Testis (tissue), 3 donors: Measurements from ENCODE around the gene IFT43. TPM values are rescaled to one million over a fixed set of nuclear protein-coding genes. Genes with fewer than 3 reads are reported as not detected.

ENCODE experiments used
- DNase-seq: peaks from one replicate; pipeline ENCODE4 v3.0.0-alpha.2; 2019
- H3K27ac ChIP-seq, 2 donors: fragments of 200-600 bp; sonication (generic); one replicate each; pipeline ENCODE4 v1.5.1; 2019
- H3K27me3 ChIP-seq: fragments of 200-600 bp; sonication (generic); one replicate; pipeline ENCODE4 v1.5.1; 2019
- H3K36me3 ChIP-seq: fragments of 200-600 bp; sonication (generic); one replicate; pipeline ENCODE4 v1.5.1; 2017; ENCODE audit warnings: low read depth; ENCODE audit errors: missing control alignments
- H3K4me1 ChIP-seq: fragments of 200-600 bp; sonication (generic); one replicate; pipeline ENCODE4 v1.5.1; 2019
- H3K4me3 ChIP-seq, 2 donors: fragments of 200-600 bp; sonication (generic); one replicate each; pipeline ENCODE4 v1.5.1; 2017 to 2019
- H3K9me3 ChIP-seq: fragments of 200-600 bp; sonication (generic); one replicate; pipeline ENCODE4 v1.5.1; 2017
- POLR2A ChIP-seq: fragments of 450-650 bp; IDR thresholded peaks from one replicate; pipeline ENCODE4 v1.6.1; 2017; ENCODE audit warnings: antibody characterized with exemption, mild to moderate bottlenecking, moderate library complexity
- WGBS, 2 donors: methylation state at CpG; one replicate each; pipeline ENCODE4 v1.1.5; 2018; 5-methylcytosine and 5-hydroxymethylcytosine counted together
- intact Hi-C: fragments of 100-400 bp; cut with DNase I; formaldehyde crosslinking; loops from one replicate; pipeline ENCODE4 v1.15.1; 2023; ENCODE audit warnings: low total_unique reads
- polyA plus RNA-seq: library from polyadenylated mRNA; stranded (reverse); fragments of 350-450 nt; fragmentation: Illumina TruSeq; extraction: RNeasy Lipid Tissue Mini Kit (QIAGEN cat#74804); gene quantifications from one replicate; pipeline ENCODE4 v1.2.3, GENCODE V29; 2014; ENCODE audit warnings: low read depth, low replicate concordance; ENCODE audit not compliant: insufficient read depth
- total RNA-seq, 2 donors: library from RNA; depleted of rRNA; stranded (reverse); fragments of >200 nt; gene quantifications; one replicate each; pipeline ENCODE4 v1.2.3, GENCODE V29; 2016
- TF ChIP-seq, protein P1 (sequence below), 3 experiments: fragments of 450-650 bp in 2 of 3; fragments of 200-600 bp in 1 of 3; sonication (generic) in 1 of 3; IDR thresholded peaks; one replicate each; pipeline ENCODE4 v1.5.1; 2016 to 2019; ENCODE audit warnings: antibody characterized with exemption in 3 of 3, mild to moderate bottlenecking in 2 of 3, moderate library complexity in 1 of 3

IFT43 gene
- total and polyA plus RNA-seq, 3 donors from 2014 or later: 55.1 to 85.4 (median 68.4) TPM

DNA sequence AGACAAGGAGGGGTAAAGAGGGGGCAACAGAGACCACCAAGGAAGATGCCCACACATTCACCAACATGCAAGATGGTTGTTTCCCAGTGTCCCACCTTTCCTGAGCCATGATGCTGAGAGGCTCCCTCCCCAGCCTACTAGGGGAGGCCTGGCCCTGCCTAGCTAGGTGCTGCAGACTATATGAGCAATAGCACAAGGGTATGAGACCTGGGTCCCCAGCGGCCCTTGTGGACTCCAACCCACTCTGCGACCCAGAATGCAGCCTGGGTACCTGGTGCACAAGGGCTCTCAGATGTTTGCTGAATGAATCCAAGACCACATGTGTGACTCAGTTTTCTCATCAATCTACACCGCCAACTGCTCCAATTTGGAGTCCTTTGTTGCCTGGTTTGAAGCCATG lies 17.7 kb upstream of the IFT43 start:
- intact Hi-C loops: no loop called here
- no peak for DNase-seq
- no peaks in the 10 kb centered on the region for H3K36me3 ChIP-seq
- no peaks in the 10 kb centered on the region for H3K9me3 ChIP-seq
- peaks cover 4% of the 10 kb centered on the region for H3K4me1 ChIP-seq
- no peak overlapping the region for H3K4me3 ChIP-seq
- H3K27me3 ChIP-seq: no peaks in the 10 kb centered on the region
- TF ChIP-seq, protein P1, sequence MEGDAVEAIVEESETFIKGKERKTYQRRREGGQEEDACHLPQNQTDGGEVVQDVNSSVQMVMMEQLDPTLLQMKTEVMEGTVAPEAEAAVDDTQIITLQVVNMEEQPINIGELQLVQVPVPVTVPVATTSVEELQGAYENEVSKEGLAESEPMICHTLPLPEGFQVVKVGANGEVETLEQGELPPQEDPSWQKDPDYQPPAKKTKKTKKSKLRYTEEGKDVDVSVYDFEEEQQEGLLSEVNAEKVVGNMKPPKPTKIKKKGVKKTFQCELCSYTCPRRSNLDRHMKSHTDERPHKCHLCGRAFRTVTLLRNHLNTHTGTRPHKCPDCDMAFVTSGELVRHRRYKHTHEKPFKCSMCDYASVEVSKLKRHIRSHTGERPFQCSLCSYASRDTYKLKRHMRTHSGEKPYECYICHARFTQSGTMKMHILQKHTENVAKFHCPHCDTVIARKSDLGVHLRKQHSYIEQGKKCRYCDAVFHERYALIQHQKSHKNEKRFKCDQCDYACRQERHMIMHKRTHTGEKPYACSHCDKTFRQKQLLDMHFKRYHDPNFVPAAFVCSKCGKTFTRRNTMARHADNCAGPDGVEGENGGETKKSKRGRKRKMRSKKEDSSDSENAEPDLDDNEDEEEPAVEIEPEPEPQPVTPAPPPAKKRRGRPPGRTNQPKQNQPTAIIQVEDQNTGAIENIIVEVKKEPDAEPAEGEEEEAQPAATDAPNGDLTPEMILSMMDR (IDR thresholded peaks at IDR 0.05): no peak
- no peak for TF ChIP-seq POLR2A
- H3K27ac ChIP-seq: peak overlapping the region in 1 of 2 donors; percentile 26
- WGBS, 2 donors: 100% methylated on average over 2 to 3 of the region's 3 CpGs

DNA sequence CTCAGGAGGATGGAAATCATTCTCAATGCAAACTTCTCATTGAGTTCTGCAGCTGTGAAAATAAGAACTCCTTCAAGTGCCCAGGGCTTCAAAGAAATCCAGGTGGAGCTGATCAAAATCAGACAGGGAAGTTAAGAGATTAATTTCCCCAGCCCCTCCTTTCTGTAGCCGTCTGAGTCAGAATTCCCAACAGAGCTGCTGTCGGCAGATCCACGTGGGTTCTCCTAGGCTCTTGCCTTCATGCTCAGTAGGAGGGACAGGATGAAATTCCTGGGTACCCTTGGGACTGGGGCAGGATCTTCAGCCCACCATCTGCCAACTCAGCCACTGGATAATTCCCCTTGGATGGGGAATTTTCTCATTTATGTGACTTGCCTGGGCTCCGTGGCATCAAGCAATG lies 17.1 kb upstream of the IFT43 start:
- TF ChIP-seq POLR2A: no peak
- TF ChIP-seq, protein P1 (IDR thresholded peaks at IDR 0.05): no peak
- peak; percentile 29 for DNase-seq
- Histone ChIP-seq H3K4me3 (no peak overlapping the region), H3K9me3 (no peaks in the 10 kb centered on the region), H3K27me3 (no peaks in the 10 kb centered on the region), H3K36me3 (no peaks in the 10 kb centered on the region), H3K4me1 (peaks cover 4% of the 10 kb centered on the region), H3K27ac (peak overlapping the region in 1 of 2 donors; percentile 26)
- intact Hi-C loops: no loop called here
- WGBS, 2 donors: 35 to 65% methylated on average over 4 of the region's 4 CpGs

DNA sequence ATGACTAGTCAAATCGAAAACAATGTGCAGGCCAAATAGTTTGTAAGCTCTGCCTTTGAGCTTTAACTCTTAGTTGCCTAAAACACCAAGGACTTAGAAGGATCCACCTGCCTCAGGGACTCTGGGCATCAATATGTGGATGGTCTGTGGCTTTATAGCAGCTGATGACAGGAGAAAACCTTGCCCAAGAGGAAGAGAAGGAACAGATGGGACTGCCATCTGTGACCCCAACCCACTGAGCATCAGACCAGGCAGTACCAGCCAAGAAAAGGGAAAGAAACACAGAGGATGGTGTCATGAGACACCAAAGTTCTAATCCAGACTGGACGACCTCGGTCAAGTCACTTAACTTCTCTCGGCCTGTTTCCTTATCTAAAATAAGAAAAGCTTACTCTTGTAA lies 16.4 kb upstream of the IFT43 start:
- WGBS, 2 donors: 64 to 66% methylated on average over 4 of the region's 4 CpGs
- Histone ChIP-seq H3K9me3 (no peaks in the 10 kb centered on the region), H3K27me3 (no peaks in the 10 kb centered on the region), H3K27ac (peak overlapping the region in 1 of 2 donors; percentile 26), H3K4me3 (no peak overlapping the region), H3K36me3 (no peaks in the 10 kb centered on the region), H3K4me1 (peaks cover 4% of the 10 kb centered on the region)
- intact Hi-C loops: no loop called here
- DNase-seq: no peak
- TF ChIP-seq, protein P1 (IDR thresholded peaks at IDR 0.05): no peak

GRCh38 chr14:75969891-75970290 lies 15.7 kb upstream of the IFT43 start:
- Histone ChIP-seq H3K9me3 (no peaks in the 10 kb centered on the region), H3K4me3 (no peak overlapping the region), H3K27ac (no peak overlapping the region), H3K4me1 (peaks cover 4% of the 10 kb centered on the region), H3K36me3 (no peaks in the 10 kb centered on the region), H3K27me3 (no peaks in the 10 kb centered on the region)
- no peak for DNase-seq
- TF ChIP-seq POLR2A: no peak
- TF ChIP-seq, protein P1 (IDR thresholded peaks at IDR 0.05): no peak
- intact Hi-C loops: loop anchor here (10.0 kb wide), 2 partner anchors 65 to 175 kb away; no protein-coding TSS in a partner anchor
- 75 to 80% methylated on average over 8 of the region's 8 CpGs for WGBS, 2 donors

DNA sequence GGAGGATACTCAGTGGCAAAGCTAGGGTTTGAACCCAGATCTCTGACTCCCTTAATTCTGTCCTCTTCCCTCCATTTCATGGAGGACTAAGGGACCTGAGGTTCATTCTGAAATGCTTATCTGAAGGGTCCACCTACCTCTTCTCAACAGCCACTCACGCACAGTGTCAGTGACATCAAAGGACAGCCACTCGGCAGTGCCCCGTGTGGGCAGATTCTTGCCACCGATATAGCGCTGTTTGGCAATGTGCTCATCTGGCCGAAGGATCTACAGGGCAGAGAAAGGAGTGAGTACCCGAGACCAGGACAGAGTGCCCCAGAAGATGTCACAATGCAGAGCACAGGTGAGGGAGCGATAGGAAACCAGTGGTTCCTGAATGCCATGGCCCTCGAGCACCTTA lies 14.6 kb upstream of the IFT43 start:
- no peaks in the 10 kb centered on the region for H3K36me3 ChIP-seq
- no peaks in the 10 kb centered on the region for H3K9me3 ChIP-seq
- H3K4me1 ChIP-seq: peaks cover 4% of the 10 kb centered on the region
- no peak overlapping the region for H3K27ac ChIP-seq
- no peak for DNase-seq
- TF ChIP-seq POLR2A: no peak
- TF ChIP-seq, protein P1 (IDR thresholded peaks at IDR 0.05): no peak
- no peaks in the 10 kb centered on the region for H3K27me3 ChIP-seq
- no peak overlapping the region for H3K4me3 ChIP-seq
- 93 to 95% methylated on average over 9 of the region's 9 CpGs for WGBS, 2 donors
- intact Hi-C loops: loop anchor here (10.0 kb wide), 2 partner anchors 66 to 176 kb away; no protein-coding TSS in a partner anchor
